ENCODE measurements around the gene LAMA2. TPM values are rescaled to one million over a fixed set of nuclear protein-coding genes. Genes with fewer than 3 reads are reported as not detected.

The LAMA2 gene
- total RNA-seq, 4 donors from 2014 or later, result 115 to 153 (median 134) TPM

DNA sequence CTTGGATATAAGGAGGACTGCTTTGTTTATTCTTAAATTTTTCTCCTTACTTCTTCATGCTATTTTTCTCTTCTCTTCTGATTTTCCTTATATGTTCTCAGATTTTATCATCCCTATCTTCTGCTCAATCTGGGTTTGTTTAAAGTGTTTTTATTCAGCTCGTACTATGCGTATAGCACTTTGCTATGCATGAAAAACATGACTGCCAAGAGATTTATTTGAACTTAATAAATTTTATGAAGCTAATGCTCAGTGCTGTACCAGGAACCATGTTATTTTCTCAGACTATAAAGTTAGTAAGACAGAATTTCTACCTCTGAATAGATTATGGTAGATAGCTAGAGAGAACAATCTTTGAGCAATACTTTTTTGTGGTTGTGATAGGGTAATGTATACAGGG lies 305.9 kb downstream of the LAMA2 start:
- no peak for DNase-seq (ENCODE audit: extremely low spot score)
- H3K27me3 ChIP-seq, result no peaks in the 10 kb centered on the region
- intact Hi-C loops (cut with DNase I), result no loop called here
- no peak overlapping the region for H3K27ac ChIP-seq (replicated peaks in 1 of 4)
- 70% methylated on average over 2 of the region's 2 CpGs for WGBS
- H3K4me3 ChIP-seq, result no peak overlapping the region
- peaks cover 0 to 39% (median 0%) of the 10 kb centered on the region in 4 donors for H3K36me3 ChIP-seq
- TF ChIP-seq POLR2A (IDR thresholded peaks at IDR 0.05; ENCODE audit: low read depth) (no peak), POLR2AphosphoS5 (IDR thresholded peaks at IDR 0.05) (no peak), EP300 (IDR thresholded peaks at IDR 0.05) (no peak)
- TF ChIP-seq, protein P1, sequence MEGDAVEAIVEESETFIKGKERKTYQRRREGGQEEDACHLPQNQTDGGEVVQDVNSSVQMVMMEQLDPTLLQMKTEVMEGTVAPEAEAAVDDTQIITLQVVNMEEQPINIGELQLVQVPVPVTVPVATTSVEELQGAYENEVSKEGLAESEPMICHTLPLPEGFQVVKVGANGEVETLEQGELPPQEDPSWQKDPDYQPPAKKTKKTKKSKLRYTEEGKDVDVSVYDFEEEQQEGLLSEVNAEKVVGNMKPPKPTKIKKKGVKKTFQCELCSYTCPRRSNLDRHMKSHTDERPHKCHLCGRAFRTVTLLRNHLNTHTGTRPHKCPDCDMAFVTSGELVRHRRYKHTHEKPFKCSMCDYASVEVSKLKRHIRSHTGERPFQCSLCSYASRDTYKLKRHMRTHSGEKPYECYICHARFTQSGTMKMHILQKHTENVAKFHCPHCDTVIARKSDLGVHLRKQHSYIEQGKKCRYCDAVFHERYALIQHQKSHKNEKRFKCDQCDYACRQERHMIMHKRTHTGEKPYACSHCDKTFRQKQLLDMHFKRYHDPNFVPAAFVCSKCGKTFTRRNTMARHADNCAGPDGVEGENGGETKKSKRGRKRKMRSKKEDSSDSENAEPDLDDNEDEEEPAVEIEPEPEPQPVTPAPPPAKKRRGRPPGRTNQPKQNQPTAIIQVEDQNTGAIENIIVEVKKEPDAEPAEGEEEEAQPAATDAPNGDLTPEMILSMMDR (IDR thresholded peaks at IDR 0.05), result no peak
- peaks cover 0 to 22% (median 0%) of the 10 kb centered on the region in 4 donors for H3K4me1 ChIP-seq
- no peaks in the 10 kb centered on the region for H3K9me3 ChIP-seq

GRCh38 chr6:129189266-129189665 lies 306.3 kb downstream of the LAMA2 start:
- no peaks in the 10 kb centered on the region for H3K27me3 ChIP-seq
- WGBS, result 86% methylated on average over 1 of the region's 1 CpG
- H3K4me1 ChIP-seq, result peaks cover 0 to 22% (median 0%) of the 10 kb centered on the region in 4 donors
- TF ChIP-seq POLR2AphosphoS5 (IDR thresholded peaks at IDR 0.05) (no peak), POLR2A (IDR thresholded peaks at IDR 0.05; ENCODE audit: low read depth) (no peak), EP300 (IDR thresholded peaks at IDR 0.05) (no peak)
- TF ChIP-seq, protein P1 (IDR thresholded peaks at IDR 0.05), result no peak
- H3K36me3 ChIP-seq, result peaks cover 0 to 39% (median 0%) of the 10 kb centered on the region in 4 donors
- no peak overlapping the region for H3K27ac ChIP-seq (replicated peaks in 1 of 4)
- H3K4me3 ChIP-seq, result no peak overlapping the region
- no peak for DNase-seq (ENCODE audit: extremely low spot score)
- no peaks in the 10 kb centered on the region for H3K9me3 ChIP-seq
- intact Hi-C loops (cut with DNase I), result no loop called here

DNA sequence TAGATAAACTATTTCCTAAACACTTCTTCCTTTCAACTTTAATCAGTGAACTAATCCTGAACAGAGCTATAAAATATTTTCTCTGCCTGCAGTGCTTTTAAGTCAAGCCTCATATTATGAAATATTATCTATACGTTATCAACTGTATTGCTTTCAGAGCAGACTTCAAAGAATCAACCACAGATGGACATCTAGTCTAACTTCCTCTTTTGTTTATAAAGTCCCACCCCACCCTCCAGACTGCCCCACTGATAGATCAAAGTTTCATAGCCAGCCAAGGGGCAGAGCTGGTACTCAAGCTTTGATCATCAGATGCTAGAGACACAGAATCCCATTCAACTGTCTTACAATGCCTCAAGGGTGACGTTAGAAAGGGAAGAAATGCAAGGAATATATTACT lies 308.3 kb downstream of the LAMA2 start:
- peaks cover 0 to 39% (median 0%) of the 10 kb centered on the region in 4 donors for H3K36me3 ChIP-seq
- TF ChIP-seq EP300 (IDR thresholded peaks at IDR 0.05) (no peak), POLR2AphosphoS5 (IDR thresholded peaks at IDR 0.05) (no peak)
- DNase-seq (ENCODE audit: extremely low spot score), result no peak
- intact Hi-C loops (cut with DNase I), result no loop called here
- H3K4me1 ChIP-seq, result peaks cover 0 to 13% (median 0%) of the 10 kb centered on the region in 4 donors
- 87% methylated on average over 2 of the region's 2 CpGs for WGBS
- H3K27me3 ChIP-seq, result no peaks in the 10 kb centered on the region
- no peak overlapping the region for H3K4me3 ChIP-seq
- H3K9me3 ChIP-seq, result no peaks in the 10 kb centered on the region
- no peak overlapping the region for H3K27ac ChIP-seq (replicated peaks in 1 of 4)

DNA sequence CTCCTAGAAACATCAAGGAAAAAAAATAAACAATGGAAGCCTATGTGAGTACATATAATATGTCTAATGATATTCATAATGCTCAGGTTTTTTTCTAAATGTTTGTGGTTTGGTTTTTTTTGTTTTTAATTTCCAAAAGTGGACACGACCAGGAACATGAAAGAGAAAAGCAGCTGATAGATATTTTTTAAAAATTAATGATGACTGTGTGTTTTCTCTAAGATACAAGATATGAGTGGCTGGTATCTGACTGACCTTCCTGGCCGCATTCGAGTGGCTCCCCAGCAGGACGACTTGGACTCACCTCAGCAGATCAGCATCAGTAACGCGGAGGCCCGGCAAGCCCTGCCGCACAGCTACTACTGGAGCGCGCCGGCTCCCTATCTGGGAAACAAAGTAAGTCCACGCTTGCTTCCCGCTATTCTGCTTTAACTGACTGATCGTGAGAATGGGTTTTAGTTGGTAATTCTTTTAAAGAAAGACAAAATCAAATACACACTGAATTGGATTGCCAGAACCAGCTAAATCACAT lies 309.6 kb downstream of the LAMA2 start:
- no peak for TF ChIP-seq POLR2A (IDR thresholded peaks at IDR 0.05; ENCODE audit: low read depth)
- TF ChIP-seq, protein P1 (IDR thresholded peaks at IDR 0.05), result no peak
- no peak for TF ChIP-seq POLR2AphosphoS5 (IDR thresholded peaks at IDR 0.05)
- no peak for TF ChIP-seq EP300 (IDR thresholded peaks at IDR 0.05)
- Histone ChIP-seq H3K4me1 (peaks cover 0 to under 1% (median 0%) of the 10 kb centered on the region in 4 donors), H3K9me3 (no peaks in the 10 kb centered on the region), H3K27ac (replicated peaks in 1 of 4) (no peak overlapping the region), H3K4me3 (no peak overlapping the region), H3K36me3 (peaks cover 0 to 50% (median 0%) of the 10 kb centered on the region in 4 donors), H3K27me3 (no peaks in the 10 kb centered on the region)
- intact Hi-C loops (cut with DNase I), result no loop called here
- 95% methylated on average over 14 of the region's 14 CpGs for WGBS
- DNase-seq (ENCODE audit: extremely low spot score), result no peak

GRCh38 chr6:129194306-129194941 lies 311.5 kb downstream of the LAMA2 start:
- H3K27ac ChIP-seq (replicated peaks in 1 of 4), result no peak overlapping the region
- H3K9me3 ChIP-seq, result no peaks in the 10 kb centered on the region
- intact Hi-C loops (cut with DNase I), result no loop called here
- 96% methylated on average over 7 of the region's 7 CpGs for WGBS
- peaks cover 0 to 50% (median 0%) of the 10 kb centered on the region in 4 donors for H3K36me3 ChIP-seq
- H3K4me3 ChIP-seq, result no peak overlapping the region
- H3K27me3 ChIP-seq, result no peaks in the 10 kb centered on the region
- DNase-seq (ENCODE audit: extremely low spot score), result no peak
- no peaks in the 10 kb centered on the region for H3K4me1 ChIP-seq
- TF ChIP-seq POLR2AphosphoS5 (IDR thresholded peaks at IDR 0.05) (no peak), EP300 (IDR thresholded peaks at IDR 0.05) (no peak), POLR2A (IDR thresholded peaks at IDR 0.05; ENCODE audit: low read depth) (no peak)
- TF ChIP-seq, protein P1 (IDR thresholded peaks at IDR 0.05), result no peak
